Forelimb muscle (tissue), 1 donor: Measurements from ENCODE around the gene NXPE3. TPM values are rescaled to one million over a fixed set of nuclear protein-coding genes. Genes with fewer than 3 reads are reported as not detected.
"Not testable (repeated sequence)": the region's sequence is repeated elsewhere in the genome, so short reads cannot be mapped to it uniquely, and the experiment has no call there.

Experiments
- DNase-seq: peaks from one replicate; pipeline ENCODE4 v3.0.0-alpha.2; 2013; ENCODE audit warnings: low read depth
- polyA plus RNA-seq: library from polyadenylated mRNA; unstranded; fragments of 120-200 nt; gene quantifications from one replicate; pipeline ENCODE4 v1.2.1, GENCODE V29; 2013; ENCODE audit not compliant: insufficient read length

The NXPE3 gene
- polyA plus RNA-seq, 1 donor = 19.4 TPM

GRCh38 chr3:101851850-101852714, 73.1 kb downstream of the NXPE3 start:
- DNase-seq = no peak

GRCh38 chr3:101852983-101853840, 74.2 kb downstream of the NXPE3 start:
- DNase-seq = no peak

GRCh38 chr3:101853982-101854381, 75.0 kb downstream of the NXPE3 start:
- no peak for DNase-seq

GRCh38 chr3:101854608-101855304, 75.7 kb downstream of the NXPE3 start:
- DNase-seq = no peak

- DNase-seq = no peak
Observed at GRCh38 chr3:101857301-101857741, 78.3 kb downstream of the NXPE3 start.

- DNase-seq = no peak
Observed at GRCh38 chr3:101858464-101859030, 79.5 kb downstream of the NXPE3 start.

- DNase-seq = no peak
Observed at GRCh38 chr3:101859882-101860448, 81.0 kb downstream of the NXPE3 start.

- no peak for DNase-seq
Observed at GRCh38 chr3:101861212-101861788, 82.3 kb downstream of the NXPE3 start.

GRCh38 chr3:101861789-101862415, 82.9 kb downstream of the NXPE3 start:
- no peak for DNase-seq

GRCh38 chr3:101862416-101863165, 83.6 kb downstream of the NXPE3 start:
- no peak for DNase-seq

- DNase-seq = not testable (repeated sequence)
Observed at GRCh38 chr3:101864926-101865325, 85.9 kb downstream of the NXPE3 start.

GRCh38 chr3:101865751-101866509, 86.9 kb downstream of the NXPE3 start:
- DNase-seq = no peak

GRCh38 chr3:101867511-101867910, 88.5 kb downstream of the NXPE3 start:
- DNase-seq = no peak

- DNase-seq = no peak
Observed at GRCh38 chr3:101867996-101868395, 89.0 kb downstream of the NXPE3 start.

- DNase-seq = no peak
Observed at GRCh38 chr3:101868534-101869464, 89.8 kb downstream of the NXPE3 start.

GRCh38 chr3:101870138-101870537, 91.1 kb downstream of the NXPE3 start:
- no peak for DNase-seq

GRCh38 chr3:101873619-101874018, 94.6 kb downstream of the NXPE3 start:
- no peak for DNase-seq

GRCh38 chr3:101876142-101876541, 97.1 kb downstream of the NXPE3 start:
- no peak for DNase-seq
